WI38 (cell line): ENCODE results near the gene KRT13.

Experiments used
- H3K4me3 ChIP-seq: 2 replicates; pipeline ENCODE4 v1.5.1; 2011; ENCODE audit warnings: low read depth, mild to moderate bottlenecking, control low read depth, low read length
- CTCF ChIP-seq: IDR thresholded peaks from 2 replicates; pipeline ENCODE4 v1.5.1; 2012; ENCODE audit warnings: low read depth, mild to moderate bottlenecking, control low read depth, low read length

Gene KRT13

GRCh38 chr17:41489531-41489930 lies 15.9 kb downstream of the KRT13 start, which contains the start of gene KRT36:
Gene KRT36 (minus strand): TSS chr17:41489910. CDS start chr17:41489864, 46 bp downstream.
- no peak for TF ChIP-seq CTCF

GRCh38 chr17:41486809-41487530 lies 18.4 kb downstream of the KRT13 start:
- no peak for TF ChIP-seq CTCF

More at GRCh38 chr17:41489531-41489930, 15.9 kb downstream of the KRT13 start, which contains the start of gene KRT36:
- no peak within 1 kb of the TSS for H3K4me3 ChIP-seq

GRCh38 chr17:41486316-41486715 lies 19.1 kb downstream of the KRT13 start:
- no peak for TF ChIP-seq CTCF
- no peak overlapping the region for H3K4me3 ChIP-seq

More at GRCh38 chr17:41486809-41487530, 18.4 kb downstream of the KRT13 start:
- no peak overlapping the region for H3K4me3 ChIP-seq

GRCh38 chr17:41484920-41485904 lies 20.2 kb downstream of the KRT13 start:
- no peak overlapping the region for H3K4me3 ChIP-seq
- TF ChIP-seq CTCF, result no peak

GRCh38 chr17:41483991-41484826 lies 21.2 kb downstream of the KRT13 start:
- H3K4me3 ChIP-seq, result no peak overlapping the region
- TF ChIP-seq CTCF, result no peak

- H3K4me3 ChIP-seq, result no peak overlapping the region
- no peak for TF ChIP-seq CTCF
Measured at GRCh38 chr17:41483531-41483930, 21.9 kb downstream of the KRT13 start.
